SK-N-SH treated with all-trans-retinoic acid at 6 μM for 48 hours (cell line): ENCODE measurements around the gene KCNQ5.

ENCODE experiments used
- CREB5 ChIP-seq: fragments of 250-450 bp; sonication (Bioruptor Pico); IDR thresholded peaks from 2 replicates; pipeline ENCODE4 v1.5.1; 2020; ENCODE audit warnings: low read depth, mild to moderate bottlenecking, moderate library complexity
- CSRNP3 ChIP-seq: fragments of 250-450 bp; sonication (Bioruptor Pico); IDR thresholded peaks from 2 replicates; pipeline ENCODE4 v1.5.1; 2021; ENCODE audit warnings: mild to moderate bottlenecking, moderate library complexity
- PPARA ChIP-seq: fragments of 250-450 bp; sonication (Bioruptor Pico); IDR thresholded peaks from 2 replicates; pipeline ENCODE4 v1.5.0; 2020; ENCODE audit warnings: mild to moderate bottlenecking, borderline replicate concordance
- RARB ChIP-seq: fragments of 250-450 bp; sonication (Bioruptor Pico); IDR thresholded peaks from 2 replicates; pipeline ENCODE4 v1.8.0; 2021; ENCODE audit warnings: mild to moderate bottlenecking, moderate library complexity
- ZNF565 ChIP-seq: fragments of 450-650 bp; formaldehyde crosslinking; conservative IDR thresholded peaks from 2 replicates; pipeline ENCODE4 v1.5.0; 2020; ENCODE audit warnings: low read depth, mild to moderate bottlenecking, moderate library complexity
- ZNF8 ChIP-seq: fragments of 450-650 bp; formaldehyde crosslinking; IDR thresholded peaks from 2 replicates; pipeline ENCODE4 v1.5.0; 2020; ENCODE audit warnings: mild to moderate bottlenecking, moderate library complexity

- TF ChIP-seq RARB (CRISPR knock-in tag) (no peak), ZNF8 (CRISPR knock-in tag) (no peak), CSRNP3 (CRISPR knock-in tag) (no peak), ZNF565 (no peak), PPARA (CRISPR knock-in tag) (no peak), CREB5 (CRISPR knock-in tag) (no peak)
These were observed 31.2 kb downstream of the KCNQ5 start for GRCh38 chr6:72653026-72653425.
